Esophagus muscularis mucosa (tissue), 4 donors: ENCODE results near the gene DPPA3.

Source experiments
- EP300 ChIP-seq: sonication (generic); formaldehyde crosslinking; IDR thresholded peaks from one replicate; pipeline ENCODE4 v1.6.1; 2017; ENCODE audit warnings: antibody characterized with exemption
- POLR2A ChIP-seq: fragments of 450-650 bp; IDR thresholded peaks from one replicate; pipeline ENCODE4 v1.6.1; 2017; ENCODE audit warnings: antibody characterized with exemption, moderate library complexity, mild to moderate bottlenecking, low read depth
- POLR2AphosphoS5 ChIP-seq, 2 donors: sonication (generic); formaldehyde crosslinking; IDR thresholded peaks; one replicate each; pipeline ENCODE4 v1.6.1; 2017; ENCODE audit warnings: antibody characterized with exemption in 2 of 2
- TF ChIP-seq, protein P1 (sequence below), 3 experiments: fragments of 200-600 bp in 2 of 3; fragments of 450-650 bp in 1 of 3; sonication (generic) in 2 of 3; IDR thresholded peaks; one replicate each; pipeline ENCODE4 v1.5.1; 2017 to 2019; ENCODE audit warnings: antibody characterized with exemption in 3 of 3, mild to moderate bottlenecking in 2 of 3, moderate library complexity in 1 of 3

- TF ChIP-seq EP300 (no peak), POLR2AphosphoS5 (IDR thresholded peaks at IDR 0.05) (no peak), POLR2A (no peak)
- TF ChIP-seq, protein P1, sequence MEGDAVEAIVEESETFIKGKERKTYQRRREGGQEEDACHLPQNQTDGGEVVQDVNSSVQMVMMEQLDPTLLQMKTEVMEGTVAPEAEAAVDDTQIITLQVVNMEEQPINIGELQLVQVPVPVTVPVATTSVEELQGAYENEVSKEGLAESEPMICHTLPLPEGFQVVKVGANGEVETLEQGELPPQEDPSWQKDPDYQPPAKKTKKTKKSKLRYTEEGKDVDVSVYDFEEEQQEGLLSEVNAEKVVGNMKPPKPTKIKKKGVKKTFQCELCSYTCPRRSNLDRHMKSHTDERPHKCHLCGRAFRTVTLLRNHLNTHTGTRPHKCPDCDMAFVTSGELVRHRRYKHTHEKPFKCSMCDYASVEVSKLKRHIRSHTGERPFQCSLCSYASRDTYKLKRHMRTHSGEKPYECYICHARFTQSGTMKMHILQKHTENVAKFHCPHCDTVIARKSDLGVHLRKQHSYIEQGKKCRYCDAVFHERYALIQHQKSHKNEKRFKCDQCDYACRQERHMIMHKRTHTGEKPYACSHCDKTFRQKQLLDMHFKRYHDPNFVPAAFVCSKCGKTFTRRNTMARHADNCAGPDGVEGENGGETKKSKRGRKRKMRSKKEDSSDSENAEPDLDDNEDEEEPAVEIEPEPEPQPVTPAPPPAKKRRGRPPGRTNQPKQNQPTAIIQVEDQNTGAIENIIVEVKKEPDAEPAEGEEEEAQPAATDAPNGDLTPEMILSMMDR (IDR thresholded peaks at IDR 0.05) = no peak
Observed at GRCh38 chr12:7693793-7694192, 17.4 kb upstream of the DPPA3 start.
